HepG2 (cell line): ENCODE results near the gene ARL6.

Experiments
- CAMTA2 ChIP-seq: sonication (generic); formaldehyde crosslinking; IDR thresholded peaks from 2 replicates; pipeline ENCODE4 v1.4.0; 2020; ENCODE audit warnings: mild to moderate bottlenecking, missing genetic modification reagents, borderline replicate concordance
- CTCF ChIP-seq: sonication (generic); formaldehyde crosslinking; IDR thresholded peaks from 2 replicates; pipeline ENCODE4 v1.5.0; 2020; ENCODE audit warnings: mild to moderate bottlenecking, missing genetic modification reagents, moderate library complexity
- EEA1 ChIP-seq: sonication (generic); formaldehyde crosslinking; IDR thresholded peaks from 2 replicates; pipeline ENCODE4 v1.5.1; 2020; ENCODE audit warnings: mild to moderate bottlenecking, missing genetic modification reagents, borderline replicate concordance
- EHMT2 ChIP-seq: fragments of 200-600 bp; sonication (generic); IDR thresholded peaks from 2 replicates; pipeline ENCODE4 v1.7.0; 2017; ENCODE audit warnings: antibody characterized with exemption, low read depth, low read length, borderline replicate concordance
- HDAC6 ChIP-seq: fragments of 200-600 bp; sonication (generic); IDR thresholded peaks from 2 replicates; pipeline ENCODE4 v1.7.0; 2017; ENCODE audit warnings: mild to moderate bottlenecking, antibody characterized with exemption, low read length, low read depth
- IKZF1 ChIP-seq: fragments of 450-650 bp; IDR thresholded peaks from 2 replicates; pipeline ENCODE4 v1.7.1; 2016
- KLF13 ChIP-seq: sonication (generic); formaldehyde crosslinking; IDR thresholded peaks from 2 replicates; pipeline ENCODE4 v1.4.0; 2020; ENCODE audit warnings: mild to moderate bottlenecking, missing genetic modification reagents
- NFIC ChIP-seq: IDR thresholded peaks from 2 replicates; pipeline ENCODE4 v1.6.1; 2012; ENCODE audit warnings: mild to moderate bottlenecking, low read length, inconsistent platforms
- NR2C2 ChIP-seq: sonication (generic); formaldehyde crosslinking; IDR thresholded peaks from 2 replicates; pipeline ENCODE4 v1.4.0; 2020; ENCODE audit warnings: missing genetic modification reagents, mild to moderate bottlenecking, moderate library complexity, borderline replicate concordance
- REST ChIP-seq, 2 experiments: IDR thresholded peaks; 2 replicates each; pipeline ENCODE4 v1.6.1; 2011 to 2012; ENCODE audit warnings: low read length in 2 of 2, borderline replicate concordance in 1 of 2, low read depth in 1 of 2, mild to moderate bottlenecking in 1 of 2, moderate library complexity in 1 of 2
- TP53 ChIP-seq: sonication (generic); formaldehyde crosslinking; conservative IDR thresholded peaks from 2 replicates; pipeline ENCODE4 v1.4.0; 2020; ENCODE audit warnings: missing genetic modification reagents
- ZBTB2 ChIP-seq: sonication (generic); formaldehyde crosslinking; IDR thresholded peaks from 2 replicates; pipeline ENCODE4 v1.8.0; 2022; ENCODE audit warnings: low read depth, missing genetic modification reagents
- ZNF7 ChIP-seq: IDR thresholded peaks from 2 replicates; pipeline ENCODE4 v1.6.1; 2016; ENCODE audit warnings: missing biosample characterization, missing genetic modification reagents

- no peak for TF ChIP-seq CAMTA2
- TF ChIP-seq ZBTB2 (CRISPR knock-in tag): no peak
- TF ChIP-seq ZNF7 (CRISPR knock-in tag): no peak
- TF ChIP-seq NFIC: no peak
- no peak for TF ChIP-seq CTCF
- no peak for TF ChIP-seq EEA1 (CRISPR knock-in tag)
- TF ChIP-seq EHMT2: no peak
- TF ChIP-seq KLF13 (CRISPR knock-in tag): no peak
- TF ChIP-seq TP53 (CRISPR knock-in tag): no peak
- TF ChIP-seq IKZF1: no peak
- no peak for TF ChIP-seq REST (IDR thresholded peaks at IDR 0.05; ENCODE audit: borderline replicate concordance in 1 of 2, low read depth in 1 of 2, low read length in 2 of 2)
- no peak for TF ChIP-seq HDAC6
- TF ChIP-seq NR2C2 (CRISPR knock-in tag): no peak
Observed at GRCh38 chr3:97835761-97836160, 71.2 kb downstream of the ARL6 start.
